Measurements from ENCODE around the gene SRCIN1. TPM values are rescaled to one million over a fixed set of nuclear protein-coding genes. Genes with fewer than 3 reads are reported as not detected.
"Not testable (repeated sequence)": the region's sequence is repeated elsewhere in the genome, so short reads cannot be mapped to it uniquely, and the experiment has no call there.

Gene SRCIN1
- total RNA-seq, 2 donors from 2014 or later, result 1.1 to 1.2 TPM

GRCh38 chr17:38533241-38533640 lies 72.5 kb downstream of the SRCIN1 start:
- DNase-seq (ENCODE audit: low spot score in 2 of 2), result no peak
- no peak for ATAC-seq
- Mint-ChIP-seq H3K36me3 (no peaks in the 10 kb centered on the region), H3K9me3 (no peaks in the 10 kb centered on the region), H3K27ac (no peak overlapping the region)

GRCh38 chr17:38532451-38532850 lies 73.3 kb downstream of the SRCIN1 start:
- H3K9me3 Mint-ChIP-seq, result no peaks in the 10 kb centered on the region
- no peak for DNase-seq (ENCODE audit: low spot score in 2 of 2)
- H3K27ac Mint-ChIP-seq, result no peak overlapping the region
- no peak for ATAC-seq
- no peaks in the 10 kb centered on the region for H3K36me3 Mint-ChIP-seq

- DNase-seq (ENCODE audit: low spot score in 2 of 2); ATAC-seq; H3K27ac Mint-ChIP-seq; H3K9me3 Mint-ChIP-seq; H3K36me3 Mint-ChIP-seq: not testable (repeated sequence)
Observed at GRCh38 chr17:38531761-38532160, 74.0 kb downstream of the SRCIN1 start.

GRCh38 chr17:38530856-38531255 lies 74.9 kb downstream of the SRCIN1 start:
- H3K9me3 Mint-ChIP-seq; H3K36me3 Mint-ChIP-seq; DNase-seq (ENCODE audit: low spot score in 2 of 2); H3K27ac Mint-ChIP-seq; ATAC-seq: not testable (repeated sequence)

GRCh38 chr17:38528141-38528540 lies 77.6 kb downstream of the SRCIN1 start:
- H3K9me3 Mint-ChIP-seq; ATAC-seq; H3K36me3 Mint-ChIP-seq; DNase-seq (ENCODE audit: low spot score in 2 of 2); H3K27ac Mint-ChIP-seq: not testable (repeated sequence)

GRCh38 chr17:38526526-38526925 lies 79.2 kb downstream of the SRCIN1 start:
- H3K27ac Mint-ChIP-seq; H3K36me3 Mint-ChIP-seq; H3K9me3 Mint-ChIP-seq; ATAC-seq; DNase-seq (ENCODE audit: low spot score in 2 of 2): not testable (repeated sequence)

GRCh38 chr17:38512473-38513058 lies 93.2 kb downstream of the SRCIN1 start:
- DNase-seq (ENCODE audit: low spot score in 2 of 2) (no peak), ATAC-seq (no peak)
- Mint-ChIP-seq H3K36me3 (peaks cover 0 to 6% of the 10 kb centered on the region in 2 donors), H3K27ac (no peak overlapping the region), H3K9me3 (no peaks in the 10 kb centered on the region)

- no peak for DNase-seq (ENCODE audit: low spot score in 2 of 2)
- H3K9me3 Mint-ChIP-seq, result no peaks in the 10 kb centered on the region
- no peak for ATAC-seq
- no peak overlapping the region for H3K27ac Mint-ChIP-seq
- H3K36me3 Mint-ChIP-seq, result peaks cover 0 to 6% of the 10 kb centered on the region in 2 donors
Observed at GRCh38 chr17:38511150-38512108, 94.3 kb downstream of the SRCIN1 start.

- no peaks in the 10 kb centered on the region for H3K9me3 Mint-ChIP-seq
- peak; percentile 24 to 73 for ATAC-seq
- peaks cover 0 to 6% of the 10 kb centered on the region in 2 donors for H3K36me3 Mint-ChIP-seq
- no peak for DNase-seq (ENCODE audit: low spot score in 2 of 2)
- H3K27ac Mint-ChIP-seq, result no peak overlapping the region
Observed at GRCh38 chr17:38510421-38511149, 95.2 kb downstream of the SRCIN1 start.

GRCh38 chr17:38509772-38510420 lies 95.9 kb downstream of the SRCIN1 start:
- H3K36me3 Mint-ChIP-seq, result peaks cover 0 to 6% of the 10 kb centered on the region in 2 donors
- ATAC-seq (peak; percentile 10 to 56), DNase-seq (ENCODE audit: low spot score in 2 of 2) (no peak)
- no peaks in the 10 kb centered on the region for H3K9me3 Mint-ChIP-seq
- H3K27ac Mint-ChIP-seq, result peak overlapping the region in 1 of 2 donors; percentile 91

GRCh38 chr17:38508954-38509771 lies 96.6 kb downstream of the SRCIN1 start:
- ATAC-seq, result peak; percentile 80 to 91

GRCh38 chr17:38508570-38508950 lies 97.2 kb downstream of the SRCIN1 start:
- DNase-seq (ENCODE audit: low spot score in 2 of 2) (no peak), ATAC-seq (no peak)
- Mint-ChIP-seq H3K9me3 (no peaks in the 10 kb centered on the region), H3K27ac (peak overlapping the region in 1 of 2 donors; percentile 5), H3K36me3 (peaks cover 0 to 6% of the 10 kb centered on the region in 2 donors)

More at GRCh38 chr17:38508954-38509771, 96.6 kb downstream of the SRCIN1 start:
- H3K36me3 Mint-ChIP-seq, result peaks cover 0 to 6% of the 10 kb centered on the region in 2 donors
- H3K9me3 Mint-ChIP-seq, result no peaks in the 10 kb centered on the region
- DNase-seq (ENCODE audit: low spot score in 2 of 2), result peak in 1 of 2 donors; percentile 82
- peak overlapping the region; percentile 5 to 91 for H3K27ac Mint-ChIP-seq

- H3K9me3 Mint-ChIP-seq, result no peaks in the 10 kb centered on the region
- DNase-seq (ENCODE audit: low spot score in 2 of 2) (no peak), ATAC-seq (no peak)
- peak overlapping the region in 1 of 2 donors; percentile 5 for H3K27ac Mint-ChIP-seq
- H3K36me3 Mint-ChIP-seq, result peaks cover 0 to 6% of the 10 kb centered on the region in 2 donors
Observed at GRCh38 chr17:38507921-38508569, 97.7 kb downstream of the SRCIN1 start.

GRCh38 chr17:38507436-38507835 lies 98.3 kb downstream of the SRCIN1 start:
- Mint-ChIP-seq H3K36me3 (peaks cover 0 to 6% of the 10 kb centered on the region in 2 donors), H3K9me3 (no peaks in the 10 kb centered on the region), H3K27ac (no peak overlapping the region)
- no peak for DNase-seq (ENCODE audit: low spot score in 2 of 2)
- no peak for ATAC-seq

GRCh38 chr17:38504216-38504615 lies 101.5 kb downstream of the SRCIN1 start:
- ATAC-seq (no peak), DNase-seq (ENCODE audit: low spot score in 2 of 2) (no peak)
- peaks cover 0 to under 1% of the 10 kb centered on the region in 2 donors for H3K36me3 Mint-ChIP-seq
- H3K27ac Mint-ChIP-seq, result no peak overlapping the region
- H3K9me3 Mint-ChIP-seq, result no peaks in the 10 kb centered on the region
